Measurements from ENCODE around the gene ADAP2.
"Not testable (repeated sequence)": the region's sequence is repeated elsewhere in the genome, so short reads cannot be mapped to it uniquely, and the experiment has no call there.

ADAP2 gene, protein sequence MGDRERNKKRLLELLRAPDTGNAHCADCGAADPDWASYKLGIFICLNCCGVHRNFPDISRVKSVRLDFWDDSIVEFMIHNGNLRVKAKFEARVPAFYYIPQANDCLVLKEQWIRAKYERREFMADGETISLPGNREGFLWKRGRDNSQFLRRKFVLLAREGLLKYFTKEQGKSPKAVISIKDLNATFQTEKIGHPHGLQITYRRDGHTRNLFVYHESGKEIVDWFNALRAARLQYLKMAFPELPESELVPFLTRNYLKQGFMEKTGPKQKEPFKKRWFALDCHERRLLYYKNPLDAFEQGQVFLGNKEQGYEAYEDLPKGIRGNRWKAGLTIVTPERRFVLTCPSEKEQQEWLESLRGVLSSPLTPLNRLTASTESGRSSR

GRCh38 chr17:30921544-30922196 is at the start of gene ADAP2:
Gene ADAP2, plus strand, starts transcription at chr17:30921945. Its CDS starts 70 bp downstream, at chr17:30922015.
- peak in 1 of 2 donors; percentile 15 for DNase-seq

- no peak for DNase-seq
Measured at GRCh38 chr17:30886187-30886586, 35.6 kb upstream of the ADAP2 start.

DNA sequence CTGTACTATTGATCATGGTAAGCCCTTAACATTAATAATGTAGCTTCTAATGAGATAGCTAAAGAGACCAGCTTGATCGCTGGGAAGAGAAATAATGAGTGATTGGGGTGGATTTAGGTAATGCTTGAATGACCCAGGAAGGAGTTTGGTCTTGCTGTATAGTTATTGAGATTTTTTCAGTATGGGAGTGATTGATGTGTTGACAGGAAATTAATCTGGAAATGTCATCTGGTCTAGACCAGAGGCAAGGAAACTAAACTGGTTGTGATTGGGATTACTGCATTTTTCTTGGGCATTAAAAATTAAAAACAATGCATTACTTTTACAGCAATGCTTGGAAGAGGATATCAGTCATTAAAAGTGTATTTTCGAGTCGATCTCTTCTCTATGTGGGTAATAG is 27.5 kb upstream of the ADAP2 start:
- DNase-seq = no peak

GRCh38 chr17:30897311-30897710 is 24.4 kb upstream of the ADAP2 start:
- DNase-seq = no peak

DNA sequence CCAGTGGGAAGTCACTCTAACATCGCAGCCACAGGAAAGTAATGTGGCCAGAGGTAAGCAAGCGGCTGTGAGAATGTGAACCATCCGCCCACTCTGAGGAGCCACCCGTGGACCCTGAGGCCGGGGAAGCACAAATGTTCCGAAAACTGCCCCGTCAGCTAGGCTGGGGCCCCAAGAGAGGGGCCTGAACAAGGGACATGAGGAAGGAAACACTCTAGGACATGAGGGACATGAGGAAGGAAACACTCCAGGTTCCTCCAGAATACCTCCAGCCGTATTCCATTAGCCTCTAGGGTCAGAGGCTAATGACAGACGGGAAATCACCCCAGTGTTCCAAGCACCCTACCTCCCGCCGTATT is 16.0 kb upstream of the ADAP2 start:
- DNase-seq = no peak

- peak; percentile 75 to 89 for DNase-seq
Measured at GRCh38 chr17:30906101-30906911, 15.4 kb upstream of the ADAP2 start, which contains the start of gene TEFM. Gene TEFM, minus strand, starts transcription at chr17:30906238. Its CDS starts 40 bp downstream, at chr17:30906198.

DNA sequence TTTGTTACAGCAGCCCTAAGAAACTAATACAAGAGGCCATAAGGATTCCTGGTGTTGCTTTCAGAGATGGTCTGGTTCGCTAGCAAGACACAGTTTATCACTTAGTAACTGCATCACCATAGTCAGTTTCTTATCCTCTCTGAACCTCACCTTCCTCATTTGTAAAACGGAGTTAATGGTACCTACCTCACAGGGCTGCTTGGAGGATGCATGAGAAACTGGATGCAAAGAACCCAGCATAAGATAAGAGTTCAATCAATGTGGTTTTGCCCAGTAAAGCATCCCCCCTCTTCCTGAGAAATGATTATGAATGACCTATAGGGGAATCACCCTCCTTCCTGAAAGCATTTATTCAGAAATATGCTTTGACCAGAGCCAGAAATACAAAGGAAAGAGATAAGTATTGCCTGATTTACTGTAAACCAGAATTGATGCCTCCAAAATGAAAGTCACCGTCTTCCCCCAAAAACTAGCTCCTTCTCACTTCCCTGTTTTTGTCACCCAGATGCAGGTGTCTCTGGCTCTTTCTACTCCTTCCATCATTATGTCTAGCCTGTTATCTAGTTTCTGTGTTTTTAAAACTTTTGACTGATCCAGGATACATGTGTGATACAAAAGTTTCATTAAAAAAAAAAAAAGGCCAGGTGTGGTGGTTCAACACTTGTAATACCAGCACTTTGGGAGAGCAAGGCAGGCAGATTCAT is 12.9 kb upstream of the ADAP2 start:
- no peak for DNase-seq

DNA sequence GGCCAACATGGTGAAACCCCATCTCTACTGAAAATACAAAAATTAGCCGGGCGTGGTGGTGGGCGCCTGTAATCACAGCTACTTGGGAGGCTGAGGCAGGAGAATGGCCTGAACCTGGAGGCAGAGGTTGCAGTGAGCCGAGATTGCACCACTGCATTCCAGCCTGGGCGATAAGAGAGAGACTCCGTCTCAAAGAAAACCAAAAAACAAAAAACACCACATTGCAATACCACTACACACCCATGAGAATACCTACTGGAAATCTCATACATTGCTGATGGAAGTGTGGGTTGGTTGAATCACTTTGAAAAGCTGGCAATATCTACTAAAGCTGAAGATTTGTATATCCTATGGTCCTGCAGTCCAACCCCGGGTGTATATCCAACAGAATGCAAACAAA is 11.6 kb upstream of the ADAP2 start:
- not testable (repeated sequence) for DNase-seq

DNA sequence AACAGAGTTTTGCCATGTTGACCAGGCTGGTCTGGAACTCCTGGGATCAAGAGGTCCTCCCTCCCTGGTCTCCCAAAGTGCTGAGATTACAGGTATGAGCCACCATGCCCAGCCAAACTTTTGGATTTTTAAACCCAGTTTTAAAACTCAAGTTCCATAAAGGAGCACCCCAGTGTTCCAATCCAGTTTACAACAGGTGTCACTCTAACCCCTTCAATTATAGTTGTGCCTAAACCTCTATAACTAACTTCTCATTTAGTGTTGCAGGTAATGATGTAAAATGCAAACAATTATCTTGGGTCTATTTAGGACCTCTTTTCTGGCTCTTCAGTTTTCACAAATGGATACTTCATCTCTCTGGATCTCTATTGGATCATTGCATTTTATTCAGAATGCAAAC is 7.8 kb upstream of the ADAP2 start:
- DNase-seq = no peak

- no peak for DNase-seq
Measured at GRCh38 chr17:30915833-30916611, 5.7 kb upstream of the ADAP2 start.

- DNase-seq = no peak
Measured at GRCh38 chr17:30917050-30917449, 4.7 kb upstream of the ADAP2 start.

GRCh38 chr17:30920282-30920681 is 1.5 kb upstream of the ADAP2 start:
- no peak for DNase-seq

- DNase-seq = no peak
Measured at GRCh38 chr17:30920683-30921543, 832 bp upstream of the ADAP2 start.

DNA sequence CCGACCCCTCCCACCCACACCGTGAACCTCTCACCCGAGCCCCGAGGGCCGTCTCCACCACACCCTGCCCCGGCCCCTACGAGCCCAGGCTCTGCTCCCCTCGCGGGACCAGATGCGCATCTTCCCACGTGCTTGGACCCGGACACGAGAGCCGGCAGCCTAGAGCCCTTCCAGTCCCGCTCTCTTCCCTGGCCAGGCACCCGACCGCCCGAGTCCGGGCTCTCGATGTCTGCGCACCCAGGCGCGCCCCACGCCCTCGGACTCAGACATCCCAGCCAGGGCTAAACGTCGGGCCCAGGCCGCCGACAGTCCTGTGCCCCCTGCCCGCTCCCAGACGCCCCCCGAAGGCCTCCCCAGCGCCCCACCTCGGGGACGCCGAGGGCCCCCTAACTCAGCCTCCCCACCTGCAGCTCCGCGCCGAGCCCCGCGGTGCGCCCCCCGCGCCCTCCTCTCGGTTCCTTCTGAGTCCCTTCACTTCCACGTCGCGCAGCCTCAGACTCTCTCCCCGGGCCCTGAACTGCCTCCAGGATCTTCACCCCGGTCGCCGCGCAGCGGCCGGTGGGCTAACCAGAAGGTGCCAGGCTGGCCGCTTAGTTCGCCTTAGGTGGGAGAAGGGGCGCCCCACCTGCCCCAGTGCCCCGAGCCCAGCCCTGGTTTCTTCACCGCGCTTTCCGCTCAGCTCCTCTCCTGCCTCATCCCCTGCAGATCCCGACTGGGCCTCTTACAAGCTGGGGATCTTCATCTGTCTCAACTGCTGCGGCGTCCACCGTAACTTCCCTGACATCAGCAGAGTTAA is 688 bp downstream of the ADAP2 start:
- DNase-seq = peak in 1 of 2 donors; percentile 5

GRCh38 chr17:30924341-30924740 is 2.6 kb downstream of the ADAP2 start:
- DNase-seq = no peak

DNA sequence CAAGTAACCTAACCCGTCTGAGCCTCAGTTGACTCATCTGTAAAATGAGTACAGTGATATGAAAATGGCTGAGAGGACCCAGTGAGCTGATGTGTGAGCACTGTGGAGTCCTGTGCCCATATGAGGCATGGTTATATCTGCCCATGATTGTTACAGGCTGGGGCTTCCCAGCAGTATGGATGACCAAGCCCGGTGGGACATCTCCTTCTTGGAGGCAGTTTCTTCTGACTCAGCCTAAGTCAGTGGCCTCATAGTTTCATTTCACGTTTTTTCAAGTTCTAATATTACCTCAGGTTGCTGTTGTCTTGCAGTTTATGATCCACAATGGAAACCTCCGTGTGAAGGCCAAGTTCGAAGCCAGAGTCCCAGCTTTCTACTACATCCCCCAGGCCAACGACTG is 4.8 kb downstream of the ADAP2 start:
- no peak for DNase-seq

DNA sequence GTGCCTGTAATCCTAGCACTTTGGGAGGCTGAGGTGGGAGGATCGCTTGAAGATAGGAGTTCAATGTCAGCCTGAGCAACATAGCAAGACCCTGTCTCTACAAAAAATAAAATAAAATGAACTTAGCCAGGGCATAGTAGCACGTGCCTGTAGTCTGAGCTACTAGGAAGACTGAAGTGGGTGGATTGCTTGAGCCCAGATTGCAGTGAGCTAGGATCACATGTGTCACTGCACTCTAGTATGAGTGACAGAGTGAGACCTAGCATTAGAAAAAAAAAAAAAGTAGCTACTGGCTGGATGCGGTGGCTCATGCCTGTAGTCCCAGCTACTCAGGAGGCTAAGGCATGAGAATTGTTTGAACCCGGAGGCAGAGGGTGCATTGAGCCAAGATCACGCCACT is 6.0 kb downstream of the ADAP2 start:
- no peak for DNase-seq

- DNase-seq = no peak
Measured at GRCh38 chr17:30928584-30928983, 6.8 kb downstream of the ADAP2 start.

DNA sequence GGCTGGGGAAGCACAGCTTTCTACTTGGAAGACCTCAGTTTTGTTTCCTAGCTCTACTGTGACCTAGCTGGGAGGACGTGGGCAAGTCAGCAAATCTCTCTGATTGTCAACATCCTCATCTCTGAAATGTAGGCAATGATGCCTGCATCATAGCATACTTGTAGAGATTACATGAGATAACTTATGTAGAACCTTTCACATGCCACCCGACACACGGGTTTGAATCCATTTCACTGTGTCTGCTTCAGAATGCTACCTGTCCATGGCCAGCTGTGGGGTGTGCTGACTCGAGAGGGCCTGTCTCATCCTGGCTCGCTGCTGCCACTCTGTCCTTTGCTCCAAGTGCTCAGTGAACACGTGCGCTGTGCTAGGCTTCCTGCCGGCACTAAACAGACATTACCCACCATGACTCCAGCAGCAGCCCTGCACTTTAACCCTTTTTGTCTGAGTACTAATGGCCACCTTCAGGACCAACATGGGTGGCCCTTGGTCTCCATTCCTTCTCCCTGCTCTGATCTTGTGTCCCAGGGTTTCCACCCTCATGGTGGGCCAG is 7.4 kb downstream of the ADAP2 start:
- DNase-seq = no peak

- DNase-seq = not testable (repeated sequence)
Measured at GRCh38 chr17:30929861-30930260, 8.1 kb downstream of the ADAP2 start.
